K562 (cell line): Measurements from ENCODE around the gene NTSR1. TPM values are rescaled to one million over a fixed set of nuclear protein-coding genes. Genes with fewer than 3 reads are reported as not detected.

Source experiments
- ATAC-seq: fragments of 200-7000 bp; cut with Tn5 transposase; 3 replicates; pipeline ENCODE4 v1.9.1; 2020; ENCODE audit warnings: moderate library complexity
- BruUV-seq: library from RNA; stranded (reverse); fragments of 400-500 nt; replicated peaks from 2 replicates; lab custom pipeline; 2021; lab: Mats Ljungman, UMichigan
- CTCF ChIA-PET: fragments of 300-600 bp; formaldehyde crosslinking; extraction: SDS; loops from one replicate; lab custom pipeline; 2021; ENCODE audit warnings: low intra/inter-chr PET ratio; lab: Yijun Ruan, JAX
- POLR2A ChIA-PET: fragments of 300-600, 350-650 bp; sonication (Branson Sonifier 250); formaldehyde crosslinking; extraction: SDS; loops from one replicate; lab custom pipeline; 2021; ENCODE audit warnings: antibody characterized with exemption, inconsistent platforms; lab: Yijun Ruan, JAX
- DNase-seq, 4 experiments: peaks; one replicate each; pipeline versions ENCODE4 v3.0.0 to v3.0.0-alpha.2; 2011 to 2018; ENCODE audit warnings: low spot score in 3 of 4, mixed read lengths in 3 of 4; ENCODE audit errors: extremely low read depth in 1 of 4
- FAIRE-seq: peaks from 2 replicates; lab custom pipeline; 2011; peaks lifted over from hg19 to GRCh38; lab: Jason Lieb, UNC
- H2AFZ ChIP-seq: 2 replicates; pipeline ENCODE4 v1.6.0; 2011; ENCODE audit warnings: low read depth, low read length, control low read depth, inconsistent platforms
- H3K27ac ChIP-seq: fragments of 200-600 bp; 3 replicates; pipeline ENCODE4 v1.8.0; 2011; ENCODE audit warnings: low read depth, mild to moderate bottlenecking, control low read depth, inconsistent platforms, low read length, moderate library complexity, mixed read lengths; ENCODE audit errors: extremely low read depth
- H3K27me3 ChIP-seq, 2 experiments: fragments of 300-600 bp in 1 of 2; 2 replicates in 1 of 2; 3 replicates in 1 of 2; pipeline versions ENCODE4 v1.6.0 to v1.8.0; 2011; ENCODE audit warnings: inconsistent platforms in 2 of 2, low read length in 2 of 2, mild to moderate bottlenecking in 1 of 2, mixed read lengths in 1 of 2, moderate library complexity in 1 of 2; ENCODE audit not compliant: control insufficient read depth in 2 of 2, insufficient read depth in 2 of 2
- H3K36me3 ChIP-seq: fragments of 300-600 bp; 3 replicates; pipeline ENCODE4 v1.8.0; 2011; ENCODE audit warnings: mild to moderate bottlenecking, low read length, inconsistent platforms; ENCODE audit not compliant: control insufficient read depth, insufficient read depth
- H3K4me1 ChIP-seq, 2 experiments: fragments of 200-600 bp in 1 of 2; replicated peaks in 1 of 2; 2 replicates in 1 of 2; 3 replicates in 1 of 2; pipeline versions ENCODE4 v1.5.1 to v1.8.0; 2011; ENCODE audit warnings: inconsistent platforms in 2 of 2, low read length in 2 of 2, mild to moderate bottlenecking in 1 of 2, mixed read lengths in 1 of 2, moderate library complexity in 1 of 2; ENCODE audit not compliant: control insufficient read depth in 2 of 2, insufficient read depth in 2 of 2
- H3K4me2 ChIP-seq: 2 replicates; pipeline ENCODE4 v1.6.1; 2011; ENCODE audit warnings: low read length, control low read depth, inconsistent platforms, mixed read lengths; ENCODE audit not compliant: insufficient read depth
- H3K4me3 ChIP-seq: fragments of 200-600 bp; sonication (generic), shearing (Covaris generic); 2 replicates; pipeline ENCODE4 v1.5.1; 2016; ENCODE audit warnings: control low read depth, inconsistent platforms
- H3K79me2 ChIP-seq: fragments of 200-600 bp; 3 replicates; pipeline ENCODE4 v1.8.0; 2011; ENCODE audit warnings: low read length, inconsistent platforms; ENCODE audit not compliant: control insufficient read depth, insufficient read depth
- H3K9ac ChIP-seq, 2 experiments: 2 replicates each; pipeline versions ENCODE4 v1.6.0 to v1.6.1; 2011; ENCODE audit warnings: low read depth in 2 of 2, low read length in 2 of 2, control low read depth in 1 of 2, inconsistent platforms in 1 of 2, mild to moderate bottlenecking in 1 of 2, mixed read lengths in 1 of 2; ENCODE audit not compliant: insufficient read depth in 1 of 2
- H3K9me1 ChIP-seq: one replicate; pipeline ENCODE4 v1.6.0; 2011; ENCODE audit warnings: inconsistent platforms, mild to moderate bottlenecking, low read length, moderate library complexity; ENCODE audit not compliant: control insufficient read depth, insufficient read depth
- H3K9me3 ChIP-seq: replicated peaks from 2 replicates; pipeline ENCODE4 v1.5.1; 2011; ENCODE audit warnings: low read depth, low read length, inconsistent platforms; ENCODE audit not compliant: control insufficient read depth, insufficient read depth
- H4K20me1 ChIP-seq: replicated peaks from 2 replicates; pipeline ENCODE4 v1.6.1; 2011; ENCODE audit warnings: low read length, inconsistent platforms, mixed read lengths; ENCODE audit not compliant: control insufficient read depth, insufficient read depth
- ARHGAP35 ChIP-seq: fragments of 450-650 bp; IDR thresholded peaks from 2 replicates; pipeline ENCODE4 v1.6.1; 2018; ENCODE audit not compliant: partially characterized antibody
- GTF2E2 ChIP-seq: fragments of 200-800 bp; sonication (Bioruptor generic); IDR thresholded peaks from 2 replicates; pipeline ENCODE4 v1.6.1; 2016; ENCODE audit warnings: missing genetic modification characterization, missing compliant biosample characterization
- MTA1 ChIP-seq: fragments of 450-650 bp; IDR thresholded peaks from 2 replicates; pipeline ENCODE4 v1.6.1; 2017; ENCODE audit warnings: borderline replicate concordance
- PTRF ChIP-seq: fragments of 450-650 bp; IDR thresholded peaks from 2 replicates; pipeline ENCODE4 v1.6.1; 2016; ENCODE audit warnings: mild to moderate bottlenecking, missing genetic modification characterization, missing compliant biosample characterization
- STAT5B ChIP-seq: fragments of 250-450 bp; sonication (Bioruptor Pico); IDR thresholded peaks from 2 replicates; pipeline ENCODE4 v1.8.0; 2021; ENCODE audit warnings: mild to moderate bottlenecking, inconsistent platforms
- ZNF146 ChIP-seq: IDR thresholded peaks from one replicate; pipeline ENCODE4 v1.6.1; 2018; ENCODE audit warnings: missing compliant biosample characterization; ENCODE audit not compliant: unreplicated experiment
- WGBS: fragments of 100-300 bp; shearing (Covaris generic); methylation state at CpG from one replicate; pipeline ENCODE4 v1.1.6; 2016; ENCODE audit warnings: low coverage, mixed read lengths; ENCODE audit not compliant: insufficient coverage; ENCODE audit errors: missing lambda C conversion rate; 5-methylcytosine and 5-hydroxymethylcytosine counted together
- in situ Hi-C: fragments of 300-500 bp; cut with MboI; formaldehyde crosslinking; loops from 4 replicates; pipeline ENCODE4 v1.15.0; 2018; ENCODE audit warnings: inconsistent platforms, mixed read lengths
- intact Hi-C: fragments of 100-400 bp; cut with micrococcal nuclease; formaldehyde crosslinking; loops from 2 replicates; pipeline ENCODE4 v1.14.2; 2022
- polyA plus RNA-seq, 8 experiments: library from polyadenylated mRNA; depleted of rRNA in 4 of 8; stranded (reverse) in 5 of 8; unstranded in 3 of 8; fragments of >200 nt; fragmentation: Nextera tagmentation in 2 of 8; fragmentation: Illumina TruSeq in 1 of 8; extraction: Ambion mirVana in 2 of 8; extraction: Trizol in 1 of 8; gene quantifications; 2 replicates each; pipeline versions ENCODE4 v1.2.1 to v1.2.3, GENCODE V29; 2011 to 2014; ENCODE audit warnings: inconsistent platforms in 1 of 8, missing spikeins in 1 of 8
- total RNA-seq, 7 experiments: library from RNA; depleted of rRNA in 6 of 7; stranded (reverse); fragments of >200 nt in 6 of 7; fragmentation: Illumina TruSeq in 2 of 7; extraction: Trizol in 2 of 7; gene quantifications; 2 replicates each; pipeline versions ENCODE4 v1.2.1 to v1.2.3, GENCODE V29; 2011 to 2021; ENCODE audit warnings: low replicate concordance in 1 of 7
- TF ChIP-seq, protein P1 (sequence below): fragments of 450-650 bp; formaldehyde crosslinking; IDR thresholded peaks from 2 replicates; pipeline ENCODE4 v1.4.0; 2022; ENCODE audit warnings: missing genetic modification characterization
- TF ChIP-seq, protein P2 (sequence below): fragments of 150-350 bp; conservative IDR thresholded peaks from 2 replicates; pipeline ENCODE4 v1.6.1; 2014; ENCODE audit warnings: low read length

NTSR1 gene
- total and polyA plus RNA-seq, 9 of the 15 experiments (the other 6 are each of a cell fraction or from before 2014, with no cell fraction given): 0.04 to 0.40 (median 0.13) TPM; not detected in 3

DNA sequence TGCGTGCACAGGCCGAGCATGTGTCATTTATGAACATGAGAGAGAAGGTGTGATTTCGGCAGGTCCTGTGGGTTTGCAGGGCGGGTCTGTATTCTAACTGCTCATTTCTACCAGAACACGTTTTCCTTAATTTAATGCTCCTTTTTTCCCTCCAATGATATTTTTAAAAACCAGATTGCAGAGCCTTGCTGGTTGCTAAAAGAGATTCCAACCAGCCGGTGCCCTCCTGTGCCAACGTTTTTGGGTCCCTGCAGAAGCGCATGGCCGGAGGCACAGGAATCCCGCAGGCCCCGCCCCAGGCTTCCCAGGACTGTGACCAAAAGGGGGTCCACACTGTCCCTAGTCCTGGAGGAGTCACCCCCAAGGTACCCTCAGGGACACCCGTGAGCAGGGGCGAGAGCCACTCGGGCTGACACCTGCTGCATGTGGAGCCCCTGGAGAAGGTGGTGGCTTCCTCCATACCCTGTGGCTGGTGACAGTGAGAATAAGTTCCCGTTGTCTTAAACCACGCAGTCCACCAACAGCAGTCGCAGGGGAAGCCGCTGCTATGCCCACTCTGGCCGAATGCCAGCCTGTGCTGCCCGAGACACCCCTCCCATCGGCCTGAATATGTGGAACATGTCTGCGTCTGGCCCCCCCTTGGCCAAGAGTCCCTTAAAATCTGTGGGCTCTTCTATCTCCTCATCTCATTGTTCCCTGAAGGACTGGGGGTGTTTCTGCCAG, 15.7 kb upstream of the NTSR1 start:
- Histone ChIP-seq H3K4me2 (no peak overlapping the region), H4K20me1 (0 out of 2 replicates have a peak, but pooled peaks cover 13% of the 10 kb centered on the region), H3K9ac (no peak overlapping the region), H3K36me3 (no peaks in the 10 kb centered on the region), H3K9me1 (peaks cover 2% of the 10 kb centered on the region), H3K79me2 (no peaks in the 10 kb centered on the region), H3K4me3 (no peak overlapping the region), H2AFZ (no peak overlapping the region), H3K27ac (no peak overlapping the region), H3K9me3 (no peaks in the 10 kb centered on the region), H3K4me1 (peaks cover 0 to 36% of the 10 kb centered on the region in 2 experiments; a peak in 2 of 5 replicates), H3K27me3 (peaks cover 62 to 88% of the 10 kb centered on the region in 2 experiments)
- TF ChIP-seq ZNF146 (CRISPR knock-in tag) (no peak), STAT5B (CRISPR knock-in tag) (no peak), GTF2E2 (tag) (no peak), ARHGAP35 (no peak), PTRF (tag) (no peak), MTA1 (no peak)
- TF ChIP-seq, protein P1, sequence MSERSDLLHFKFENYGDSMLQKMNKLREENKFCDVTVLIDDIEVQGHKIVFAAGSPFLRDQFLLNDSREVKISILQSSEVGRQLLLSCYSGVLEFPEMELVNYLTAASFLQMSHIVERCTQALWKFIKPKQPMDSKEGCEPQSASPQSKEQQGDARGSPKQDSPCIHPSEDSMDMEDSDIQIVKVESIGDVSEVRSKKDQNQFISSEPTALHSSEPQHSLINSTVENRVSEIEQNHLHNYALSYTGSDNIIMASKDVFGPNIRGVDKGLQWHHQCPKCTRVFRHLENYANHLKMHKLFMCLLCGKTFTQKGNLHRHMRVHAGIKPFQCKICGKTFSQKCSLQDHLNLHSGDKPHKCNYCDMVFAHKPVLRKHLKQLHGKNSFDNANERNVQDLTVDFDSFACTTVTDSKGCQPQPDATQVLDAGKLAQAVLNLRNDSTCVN: no peak
- TF ChIP-seq, protein P2, sequence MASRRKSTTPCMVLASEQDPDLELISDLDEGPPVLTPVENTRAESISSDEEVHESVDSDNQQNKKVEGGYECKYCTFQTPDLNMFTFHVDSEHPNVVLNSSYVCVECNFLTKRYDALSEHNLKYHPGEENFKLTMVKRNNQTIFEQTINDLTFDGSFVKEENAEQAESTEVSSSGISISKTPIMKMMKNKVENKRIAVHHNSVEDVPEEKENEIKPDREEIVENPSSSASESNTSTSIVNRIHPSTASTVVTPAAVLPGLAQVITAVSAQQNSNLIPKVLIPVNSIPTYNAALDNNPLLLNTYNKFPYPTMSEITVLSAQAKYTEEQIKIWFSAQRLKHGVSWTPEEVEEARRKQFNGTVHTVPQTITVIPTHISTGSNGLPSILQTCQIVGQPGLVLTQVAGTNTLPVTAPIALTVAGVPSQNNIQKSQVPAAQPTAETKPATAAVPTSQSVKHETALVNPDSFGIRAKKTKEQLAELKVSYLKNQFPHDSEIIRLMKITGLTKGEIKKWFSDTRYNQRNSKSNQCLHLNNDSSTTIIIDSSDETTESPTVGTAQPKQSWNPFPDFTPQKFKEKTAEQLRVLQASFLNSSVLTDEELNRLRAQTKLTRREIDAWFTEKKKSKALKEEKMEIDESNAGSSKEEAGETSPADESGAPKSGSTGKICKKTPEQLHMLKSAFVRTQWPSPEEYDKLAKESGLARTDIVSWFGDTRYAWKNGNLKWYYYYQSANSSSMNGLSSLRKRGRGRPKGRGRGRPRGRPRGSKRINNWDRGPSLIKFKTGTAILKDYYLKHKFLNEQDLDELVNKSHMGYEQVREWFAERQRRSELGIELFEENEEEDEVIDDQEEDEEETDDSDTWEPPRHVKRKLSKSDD: no peak
- no TSS peak for BruUV-seq
- DNase-seq (no peak), FAIRE-seq (no peak), ATAC-seq (no peak)
- intact Hi-C loops: no loop called here
- POLR2A ChIA-PET: interaction anchor here (0.5 kb wide), 1 partner anchor 138 kb away, joined by 3 read pairs; no protein-coding TSS in a partner anchor
- in situ Hi-C loops: no loop called here
- 8% methylated on average over 22 of the region's 22 CpGs for WGBS
- CTCF ChIA-PET: no interaction called here
